WTC11 (cell line): ENCODE measurements around the gene SPOP.

Experiments
- ATF2 ChIP-seq: sonication (generic); formaldehyde crosslinking; IDR thresholded peaks from 2 replicates; pipeline ENCODE4 v1.8.1; 2022; ENCODE audit warnings: low read depth, missing genetic modification reagents, borderline replicate concordance
- ATF3 ChIP-seq: sonication (generic); formaldehyde crosslinking; conservative IDR thresholded peaks from 2 replicates; pipeline ENCODE4 v1.8.1; 2022; ENCODE audit warnings: mild to moderate bottlenecking, missing genetic modification reagents
- CTCF ChIP-seq: fragments of 200-600 bp; IDR thresholded peaks from 2 replicates; pipeline ENCODE4 v1.8.0; 2022; ENCODE audit warnings: antibody characterized with exemption
- E2F1 ChIP-seq: sonication (generic); formaldehyde crosslinking; IDR thresholded peaks from 2 replicates; pipeline ENCODE4 v1.8.0; 2022; ENCODE audit warnings: mild to moderate bottlenecking, missing genetic modification reagents
- MAX ChIP-seq: sonication (generic); formaldehyde crosslinking; IDR thresholded peaks from 2 replicates; pipeline ENCODE4 v1.8.0; 2022; ENCODE audit warnings: mild to moderate bottlenecking, missing genetic modification reagents
- NFYB ChIP-seq: sonication (generic); formaldehyde crosslinking; conservative IDR thresholded peaks from 2 replicates; pipeline ENCODE4 v1.8.0; 2022; ENCODE audit warnings: low read depth, missing genetic modification reagents
- NR2C2 ChIP-seq: sonication (generic); formaldehyde crosslinking; IDR thresholded peaks from 2 replicates; pipeline ENCODE4 v1.8.0; 2022; ENCODE audit warnings: mild to moderate bottlenecking, missing genetic modification reagents
- NR3C1 ChIP-seq: sonication (generic); formaldehyde crosslinking; conservative IDR thresholded peaks from 2 replicates; pipeline ENCODE4 v1.8.1; 2023; ENCODE audit warnings: low read depth, mild to moderate bottlenecking, missing genetic modification reagents
- TP53 ChIP-seq: sonication (generic); formaldehyde crosslinking; IDR thresholded peaks from 2 replicates; pipeline ENCODE4 v1.8.1; 2023; ENCODE audit warnings: mild to moderate bottlenecking, missing genetic modification reagents
- USF2 ChIP-seq: sonication (generic); formaldehyde crosslinking; IDR thresholded peaks from 2 replicates; pipeline ENCODE4 v1.8.1; 2023; ENCODE audit warnings: mild to moderate bottlenecking, missing genetic modification reagents, moderate library complexity
- ZNF121 ChIP-seq: sonication (generic); formaldehyde crosslinking; IDR thresholded peaks from 2 replicates; pipeline ENCODE4 v1.8.0; 2023; ENCODE audit warnings: missing genetic modification reagents
- ZNF263 ChIP-seq: sonication (generic); formaldehyde crosslinking; IDR thresholded peaks from 2 replicates; pipeline ENCODE4 v1.8.1; 2022; ENCODE audit warnings: low read depth, mild to moderate bottlenecking, moderate library complexity, missing genetic modification reagents
- TF ChIP-seq, protein P1 (sequence below): sonication (generic); formaldehyde crosslinking; IDR thresholded peaks from 2 replicates; pipeline ENCODE4 v1.8.0; 2023; ENCODE audit warnings: missing genetic modification reagents
- TF ChIP-seq, protein P2 (sequence below): sonication (generic); formaldehyde crosslinking; IDR thresholded peaks from 2 replicates; pipeline ENCODE4 v1.8.1; 2023; ENCODE audit warnings: mild to moderate bottlenecking, missing genetic modification reagents

GRCh38 chr17:49604314-49604869 is 73.5 kb downstream of the SPOP start:
- no peak for TF ChIP-seq ATF3
- TF ChIP-seq MAX (CRISPR knock-in tag) = no peak
- TF ChIP-seq CTCF = no peak
- TF ChIP-seq, protein P1, sequence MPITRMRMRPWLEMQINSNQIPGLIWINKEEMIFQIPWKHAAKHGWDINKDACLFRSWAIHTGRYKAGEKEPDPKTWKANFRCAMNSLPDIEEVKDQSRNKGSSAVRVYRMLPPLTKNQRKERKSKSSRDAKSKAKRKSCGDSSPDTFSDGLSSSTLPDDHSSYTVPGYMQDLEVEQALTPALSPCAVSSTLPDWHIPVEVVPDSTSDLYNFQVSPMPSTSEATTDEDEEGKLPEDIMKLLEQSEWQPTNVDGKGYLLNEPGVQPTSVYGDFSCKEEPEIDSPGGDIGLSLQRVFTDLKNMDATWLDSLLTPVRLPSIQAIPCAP (CRISPR knock-in tag) = no peak
- no peak for TF ChIP-seq E2F1 (CRISPR knock-in tag)
- no peak for TF ChIP-seq ZNF121 (CRISPR knock-in tag)
- TF ChIP-seq NR3C1 = no peak
- TF ChIP-seq USF2 (CRISPR knock-in tag) = no peak
- TF ChIP-seq NR2C2 (CRISPR knock-in tag) = no peak
- no peak for TF ChIP-seq TP53 (CRISPR knock-in tag)
- TF ChIP-seq ZNF263 (CRISPR knock-in tag) = no peak
- TF ChIP-seq NFYB = no peak
- TF ChIP-seq, protein P2, sequence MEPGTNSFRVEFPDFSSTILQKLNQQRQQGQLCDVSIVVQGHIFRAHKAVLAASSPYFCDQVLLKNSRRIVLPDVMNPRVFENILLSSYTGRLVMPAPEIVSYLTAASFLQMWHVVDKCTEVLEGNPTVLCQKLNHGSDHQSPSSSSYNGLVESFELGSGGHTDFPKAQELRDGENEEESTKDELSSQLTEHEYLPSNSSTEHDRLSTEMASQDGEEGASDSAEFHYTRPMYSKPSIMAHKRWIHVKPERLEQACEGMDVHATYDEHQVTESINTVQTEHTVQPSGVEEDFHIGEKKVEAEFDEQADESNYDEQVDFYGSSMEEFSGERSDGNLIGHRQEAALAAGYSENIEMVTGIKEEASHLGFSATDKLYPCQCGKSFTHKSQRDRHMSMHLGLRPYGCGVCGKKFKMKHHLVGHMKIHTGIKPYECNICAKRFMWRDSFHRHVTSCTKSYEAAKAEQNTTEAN (CRISPR knock-in tag) = no peak
- TF ChIP-seq ATF2 (CRISPR knock-in tag) = no peak
